KMS-11 (cell line): Measurements from ENCODE around the gene TSC22D3.

ENCODE experiments used
- H2AFZ ChIP-seq: fragments of 200-600 bp; sonication (generic); 2 replicates; pipeline ENCODE4 v1.6.1; 2016; ENCODE audit warnings: antibody characterized with exemption, mixed run types, low read depth
- H3K27ac ChIP-seq: fragments of 200-600 bp; sonication (generic); 2 replicates; pipeline ENCODE4 v1.6.1; 2016; ENCODE audit warnings: mild to moderate bottlenecking, mixed run types
- H3K27me3 ChIP-seq: fragments of 200-600 bp; sonication (generic); 2 replicates; pipeline ENCODE4 v1.6.1; 2017; ENCODE audit warnings: mild to moderate bottlenecking, low read depth, mixed run types, moderate library complexity; ENCODE audit not compliant: insufficient read depth
- H3K36me3 ChIP-seq: fragments of 200-600 bp; sonication (generic); 2 replicates; pipeline ENCODE4 v1.6.1; 2017; ENCODE audit warnings: mild to moderate bottlenecking, mixed run types; ENCODE audit not compliant: insufficient read depth
- H3K4me1 ChIP-seq: fragments of 200-600 bp; sonication (generic); 2 replicates; pipeline ENCODE4 v1.6.1; 2016; ENCODE audit warnings: mild to moderate bottlenecking, low read depth, mixed run types; ENCODE audit not compliant: poor library complexity, severe bottlenecking
- H3K4me2 ChIP-seq: fragments of 200-600 bp; sonication (generic); 2 replicates; pipeline ENCODE4 v1.7.0; 2016; ENCODE audit warnings: mild to moderate bottlenecking, mixed run types
- H3K4me3 ChIP-seq: fragments of 200-600 bp; sonication (generic); IDR thresholded peaks from 2 replicates; pipeline ENCODE4 v1.6.1; 2017; ENCODE audit warnings: low read depth, low read length, mixed read lengths; ENCODE audit not compliant: insufficient read depth
- H3K79me2 ChIP-seq: fragments of 200-600 bp; sonication (generic); 2 replicates; pipeline ENCODE4 v1.6.1; 2016; ENCODE audit warnings: low read depth, mixed run types; ENCODE audit not compliant: insufficient read depth
- H3K9ac ChIP-seq: fragments of 200-600 bp; sonication (generic); 2 replicates; pipeline ENCODE4 v1.6.1; 2016; ENCODE audit warnings: mild to moderate bottlenecking, mixed run types
- H4K20me1 ChIP-seq: fragments of 200-600 bp; sonication (generic); 2 replicates; pipeline ENCODE4 v1.6.1; 2016; ENCODE audit warnings: mild to moderate bottlenecking, mixed run types; ENCODE audit not compliant: insufficient read depth
- CTCF ChIP-seq: fragments of 200-600 bp; sonication (generic); conservative IDR thresholded peaks from 2 replicates; pipeline ENCODE4 v1.6.1; 2017; ENCODE audit warnings: low read depth, mild to moderate bottlenecking, antibody characterized with exemption, low read length, moderate library complexity, mixed read lengths

Gene TSC22D3

GRCh38 chrX:107700790-107701189 lies 74.8 kb downstream of the TSC22D3 start:
- H3K4me2 ChIP-seq = peak overlapping the region; percentile 23; the same call in 1 of the 2 replicates
- H3K79me2 ChIP-seq = no peaks in the 10 kb centered on the region
- peak overlapping the region; percentile 11; the same call in 1 of the 2 replicates for H2AFZ ChIP-seq

GRCh38 chrX:107700317-107700774 lies 75.2 kb downstream of the TSC22D3 start:
- H4K20me1 ChIP-seq = no peaks in the 10 kb centered on the region
- H3K79me2 ChIP-seq = no peaks in the 10 kb centered on the region
- no peak overlapping the region for H3K27ac ChIP-seq
- no peaks in the 10 kb centered on the region for H3K36me3 ChIP-seq
- no peak overlapping the region for H3K4me3 ChIP-seq
- H2AFZ ChIP-seq = peak overlapping the region; percentile 11; the same call in 1 of the 2 replicates
- no peak overlapping the region for H3K9ac ChIP-seq
- peaks cover 32% of the 10 kb centered on the region for H3K4me1 ChIP-seq
- H3K27me3 ChIP-seq = no peaks in the 10 kb centered on the region
- peak overlapping the region; percentile 23; the same call in 1 of the 2 replicates for H3K4me2 ChIP-seq
- TF ChIP-seq CTCF = no peak

More at GRCh38 chrX:107700790-107701189, 74.8 kb downstream of the TSC22D3 start:
- Histone ChIP-seq H3K27ac (no peak overlapping the region), H3K4me1 (peaks cover 32% of the 10 kb centered on the region), H3K36me3 (no peaks in the 10 kb centered on the region), H3K4me3 (no peak overlapping the region), H3K9ac (no peak overlapping the region), H3K27me3 (no peaks in the 10 kb centered on the region), H4K20me1 (no peaks in the 10 kb centered on the region)
- TF ChIP-seq CTCF = no peak

GRCh38 chrX:107699616-107700015 lies 76.0 kb downstream of the TSC22D3 start:
- no peaks in the 10 kb centered on the region for H3K79me2 ChIP-seq
- H3K27ac ChIP-seq = peak overlapping the region; percentile 18; the same call in 1 of the 2 replicates
- H2AFZ ChIP-seq = peak overlapping the region; percentile 11; the same call in 1 of the 2 replicates
- peaks cover 32% of the 10 kb centered on the region for H3K4me1 ChIP-seq
- no peaks in the 10 kb centered on the region for H4K20me1 ChIP-seq
- H3K36me3 ChIP-seq = no peaks in the 10 kb centered on the region
- no peak overlapping the region for H3K4me3 ChIP-seq
- H3K4me2 ChIP-seq = peak overlapping the region; percentile 11; the same call in 1 of the 2 replicates
- TF ChIP-seq CTCF = no peak
- no peak overlapping the region for H3K9ac ChIP-seq
- no peaks in the 10 kb centered on the region for H3K27me3 ChIP-seq

- Histone ChIP-seq H3K4me3 (no peak overlapping the region), H3K79me2 (no peaks in the 10 kb centered on the region), H2AFZ (no peak overlapping the region), H3K9ac (no peak overlapping the region), H3K27me3 (no peaks in the 10 kb centered on the region), H3K4me2 (no peak overlapping the region), H3K36me3 (no peaks in the 10 kb centered on the region), H4K20me1 (no peaks in the 10 kb centered on the region), H3K27ac (no peak overlapping the region), H3K4me1 (peaks cover 38% of the 10 kb centered on the region)
- TF ChIP-seq CTCF = no peak
Measured at GRCh38 chrX:107691024-107691448, 84.6 kb downstream of the TSC22D3 start.
